Measurements from ENCODE around the gene MSL1. TPM values are rescaled to one million over a fixed set of nuclear protein-coding genes. Genes with fewer than 3 reads are reported as not detected.

The MSL1 gene
- total and polyA plus RNA-seq, 9 of the 15 experiments (the other 6 are each of a cell fraction or from before 2014, with no cell fraction given), result 13.8 to 120 (median 61.9) TPM

- TF ChIP-seq REST (IDR thresholded peaks at IDR 0.05; ENCODE audit: borderline replicate concordance) (peak; percentile 47), REST (CRISPR knock-in tag; IDR thresholded peaks at IDR 0.05; ENCODE audit: low read depth) (no peak), PTBP1 (IDR thresholded peaks at IDR 0.05; ENCODE audit: low read depth, low read length) (no peak), BMI1 (IDR thresholded peaks at IDR 0.05; ENCODE audit: low read length) (no peak), ZBTB34 (CRISPR knock-in tag; IDR thresholded peaks at IDR 0.05) (no peak), RAD21 (CRISPR knock-in tag; conservative IDR thresholded peaks at IDR 0.05 in 1 of 2, IDR thresholded peaks at IDR 0.05 in 1 of 2) (no peak), STAT6 (CRISPR knock-in tag; IDR thresholded peaks at IDR 0.05) (no peak), YY1 (IDR thresholded peaks at IDR 0.05; ENCODE audit: borderline replicate concordance in 1 of 3, control insufficient read depth in 1 of 3, extremely low read depth in 1 of 3, insufficient read depth in 3 of 3, insufficient read length in 1 of 3, insufficient replicate concordance in 2 of 3, low read depth in 1 of 3, low read length in 2 of 3) (peak in 1 of 3 experiments; percentile 6)
- TF ChIP-seq, protein P1, sequence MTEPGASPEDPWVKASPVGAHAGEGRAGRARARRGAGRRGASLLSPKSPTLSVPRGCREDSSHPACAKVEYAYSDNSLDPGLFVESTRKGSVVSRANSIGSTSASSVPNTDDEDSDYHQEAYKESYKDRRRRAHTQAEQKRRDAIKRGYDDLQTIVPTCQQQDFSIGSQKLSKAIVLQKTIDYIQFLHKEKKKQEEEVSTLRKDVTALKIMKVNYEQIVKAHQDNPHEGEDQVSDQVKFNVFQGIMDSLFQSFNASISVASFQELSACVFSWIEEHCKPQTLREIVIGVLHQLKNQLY (CRISPR knock-in tag; conservative IDR thresholded peaks at IDR 0.05), result 0 out of 4 replicates have a peak, but pooled peaks of 1 of the 2 experiments have one; percentile 49
- TF ChIP-seq, protein P2, sequence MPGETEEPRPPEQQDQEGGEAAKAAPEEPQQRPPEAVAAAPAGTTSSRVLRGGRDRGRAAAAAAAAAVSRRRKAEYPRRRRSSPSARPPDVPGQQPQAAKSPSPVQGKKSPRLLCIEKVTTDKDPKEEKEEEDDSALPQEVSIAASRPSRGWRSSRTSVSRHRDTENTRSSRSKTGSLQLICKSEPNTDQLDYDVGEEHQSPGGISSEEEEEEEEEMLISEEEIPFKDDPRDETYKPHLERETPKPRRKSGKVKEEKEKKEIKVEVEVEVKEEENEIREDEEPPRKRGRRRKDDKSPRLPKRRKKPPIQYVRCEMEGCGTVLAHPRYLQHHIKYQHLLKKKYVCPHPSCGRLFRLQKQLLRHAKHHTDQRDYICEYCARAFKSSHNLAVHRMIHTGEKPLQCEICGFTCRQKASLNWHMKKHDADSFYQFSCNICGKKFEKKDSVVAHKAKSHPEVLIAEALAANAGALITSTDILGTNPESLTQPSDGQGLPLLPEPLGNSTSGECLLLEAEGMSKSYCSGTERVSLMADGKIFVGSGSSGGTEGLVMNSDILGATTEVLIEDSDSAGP (CRISPR knock-in tag; IDR thresholded peaks at IDR 0.05), result no peak
Measured at GRCh38 chr17:40100669-40101366, 21.0 kb upstream of the MSL1 start (continued).
